Nephron progenitor cell (in vitro differentiated cells): Measurements from ENCODE around the gene C10orf143.
"Not testable (repeated sequence)": the region's sequence is repeated elsewhere in the genome, so short reads cannot be mapped to it uniquely, and the experiment has no call there.

Experiments used
- DNase-seq: peaks from one replicate; pipeline ENCODE4 v3.0.0; 2021
- H3K27ac Mint-ChIP-seq: 2 replicates; pipeline ENCODE4 v1.8.0; 2021; ENCODE audit warnings: mild to moderate bottlenecking, moderate library complexity, mixed read lengths
- H3K27me3 Mint-ChIP-seq: 2 replicates; pipeline ENCODE4 v1.8.0; 2021; ENCODE audit warnings: mild to moderate bottlenecking, low read depth, mixed read lengths; ENCODE audit not compliant: poor library complexity
- H3K36me3 Mint-ChIP-seq: 2 replicates; pipeline ENCODE4 v1.8.0; 2021; ENCODE audit warnings: low read depth, mixed read lengths
- H3K4me1 Mint-ChIP-seq: 2 replicates; pipeline ENCODE4 v1.8.0; 2021; ENCODE audit warnings: mixed read lengths
- H3K4me3 Mint-ChIP-seq: 2 replicates; pipeline ENCODE4 v1.8.0; 2021; ENCODE audit warnings: mild to moderate bottlenecking, moderate library complexity, mixed read lengths
- H3K9me3 Mint-ChIP-seq: 2 replicates; pipeline ENCODE4 v1.8.0; 2021; ENCODE audit warnings: mild to moderate bottlenecking, moderate library complexity, mixed read lengths
- CTCF ChIP-seq: fragments of 200-600 bp; sonication (generic); IDR thresholded peaks from 2 replicates; pipeline ENCODE4 v1.5.0; 2021; ENCODE audit warnings: antibody characterized with exemption

C10orf143 gene

GRCh38 chr10:130027716-130028464, 82.7 kb downstream of the C10orf143 start:
- peaks cover 25% of the 10 kb centered on the region for H3K9me3 Mint-ChIP-seq
- H3K27me3 Mint-ChIP-seq: peaks cover 8% of the 10 kb centered on the region
- no peaks in the 10 kb centered on the region for H3K4me1 Mint-ChIP-seq
- H3K4me3 Mint-ChIP-seq: no peak overlapping the region
- DNase-seq: no peak
- TF ChIP-seq CTCF: no peak
- no peaks in the 10 kb centered on the region for H3K36me3 Mint-ChIP-seq
- no peak overlapping the region for H3K27ac Mint-ChIP-seq

GRCh38 chr10:130026670-130027456, 83.8 kb downstream of the C10orf143 start:
- Mint-ChIP-seq H3K4me3 (no peak overlapping the region), H3K27me3 (peaks cover 8% of the 10 kb centered on the region), H3K36me3 (no peaks in the 10 kb centered on the region), H3K27ac (no peak overlapping the region), H3K9me3 (peaks cover 22% of the 10 kb centered on the region), H3K4me1 (no peaks in the 10 kb centered on the region)
- no peak for TF ChIP-seq CTCF
- no peak for DNase-seq

GRCh38 chr10:130025811-130026485, 84.7 kb downstream of the C10orf143 start:
- H3K4me3 Mint-ChIP-seq: no peak overlapping the region
- peaks cover 8% of the 10 kb centered on the region for H3K27me3 Mint-ChIP-seq
- no peak overlapping the region for H3K27ac Mint-ChIP-seq
- DNase-seq: no peak
- H3K4me1 Mint-ChIP-seq: no peaks in the 10 kb centered on the region
- no peaks in the 10 kb centered on the region for H3K36me3 Mint-ChIP-seq
- TF ChIP-seq CTCF: no peak
- H3K9me3 Mint-ChIP-seq: peaks cover 14% of the 10 kb centered on the region

- no peak for TF ChIP-seq CTCF
- no peak for DNase-seq
Observed at GRCh38 chr10:130025326-130025725, 85.3 kb downstream of the C10orf143 start.

GRCh38 chr10:130024779-130025325, 85.8 kb downstream of the C10orf143 start:
- no peak overlapping the region for H3K4me3 Mint-ChIP-seq
- no peaks in the 10 kb centered on the region for H3K36me3 Mint-ChIP-seq
- no peak for TF ChIP-seq CTCF
- no peak overlapping the region for H3K27ac Mint-ChIP-seq
- DNase-seq: no peak
- peaks cover 5% of the 10 kb centered on the region for H3K9me3 Mint-ChIP-seq
- peaks cover 11% of the 10 kb centered on the region for H3K27me3 Mint-ChIP-seq
- H3K4me1 Mint-ChIP-seq: peaks cover 6% of the 10 kb centered on the region

More at GRCh38 chr10:130025326-130025725, 85.3 kb downstream of the C10orf143 start:
- no peak overlapping the region for H3K4me3 Mint-ChIP-seq
- no peak overlapping the region for H3K27ac Mint-ChIP-seq
- peaks cover 5% of the 10 kb centered on the region for H3K4me1 Mint-ChIP-seq
- peaks cover 9% of the 10 kb centered on the region for H3K27me3 Mint-ChIP-seq
- H3K36me3 Mint-ChIP-seq: no peaks in the 10 kb centered on the region
- H3K9me3 Mint-ChIP-seq: peaks cover 10% of the 10 kb centered on the region

GRCh38 chr10:130024326-130024725, 86.3 kb downstream of the C10orf143 start:
- H3K27ac Mint-ChIP-seq, H3K9me3 Mint-ChIP-seq, H3K36me3 Mint-ChIP-seq, H3K4me3 Mint-ChIP-seq, DNase-seq, H3K4me1 Mint-ChIP-seq: not testable (repeated sequence)
- H3K27me3 Mint-ChIP-seq: peaks cover 16% of the 10 kb centered on the region
